Measurements from ENCODE around the gene SERPINB3.
"Not testable (repeated sequence)": the region's sequence is repeated elsewhere in the genome, so short reads cannot be mapped to it uniquely, and the experiment has no call there.

The SERPINB3 gene

GRCh38 chr18:63661750-63662149 lies at the start of gene SERPINB3:
TSS of gene SERPINB3 (minus strand) at chr18:63661893. CDS start at chr18:63661216, 677 bp downstream.
- DNase-seq (ENCODE audit: low read depth in 2 of 2) = not testable (repeated sequence)

GRCh38 chr18:63708650-63709049 lies 47.0 kb upstream of the SERPINB3 start:
- no peak for DNase-seq (ENCODE audit: low read depth in 2 of 2)

- DNase-seq (ENCODE audit: low read depth in 2 of 2) = no peak
Measured at GRCh38 chr18:63707816-63708215, 46.1 kb upstream of the SERPINB3 start.

DNA sequence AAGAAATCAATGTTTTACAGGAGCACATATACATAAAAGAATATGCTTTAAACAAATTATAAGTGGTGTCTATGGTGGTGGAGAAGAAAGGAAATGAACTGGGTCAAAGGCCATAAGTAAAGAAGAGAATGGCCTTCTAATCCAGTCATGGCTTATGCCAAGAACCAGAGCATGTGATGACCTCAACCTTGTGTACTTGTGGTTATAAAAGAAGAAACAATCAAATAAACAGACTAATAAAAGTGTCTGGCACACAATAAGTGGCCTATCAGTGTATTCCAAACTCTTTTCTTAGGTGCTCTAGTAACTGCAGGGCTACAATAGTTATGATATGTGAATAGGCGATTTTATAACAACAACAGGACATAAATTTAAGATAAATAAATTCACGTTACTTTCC lies 43.7 kb upstream of the SERPINB3 start:
- DNase-seq (ENCODE audit: low read depth in 2 of 2) = no peak

DNA sequence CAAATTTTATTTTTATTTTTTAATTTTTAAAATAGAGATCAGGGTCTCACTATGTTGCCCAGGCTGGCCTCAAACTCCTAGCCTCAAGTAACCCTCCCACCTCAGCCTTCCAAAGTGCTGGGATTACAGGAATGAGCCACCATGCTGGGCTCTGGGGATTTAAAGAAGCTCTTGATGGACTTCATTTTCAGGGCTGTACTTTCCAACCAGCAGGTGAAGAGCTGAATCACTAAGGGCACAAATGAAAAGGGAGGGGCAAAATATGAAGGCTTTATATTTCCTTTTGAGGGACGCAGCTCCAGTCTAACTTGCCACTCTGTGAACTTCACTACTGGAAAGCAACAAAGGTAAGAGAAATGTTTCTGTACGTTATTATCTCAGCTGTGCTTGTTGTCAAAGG lies 41.0 kb upstream of the SERPINB3 start, which contains the start of gene SERPINB11:
SERPINB11 (plus strand) TSS at position 301 of the 400 bp plus-strand sequence. CDS start 7,234 bp downstream, outside the sequence.
- DNase-seq (ENCODE audit: low read depth in 2 of 2) = no peak

- no peak for DNase-seq (ENCODE audit: low read depth in 2 of 2)
Measured at GRCh38 chr18:63701952-63702351, 40.3 kb upstream of the SERPINB3 start.

DNA sequence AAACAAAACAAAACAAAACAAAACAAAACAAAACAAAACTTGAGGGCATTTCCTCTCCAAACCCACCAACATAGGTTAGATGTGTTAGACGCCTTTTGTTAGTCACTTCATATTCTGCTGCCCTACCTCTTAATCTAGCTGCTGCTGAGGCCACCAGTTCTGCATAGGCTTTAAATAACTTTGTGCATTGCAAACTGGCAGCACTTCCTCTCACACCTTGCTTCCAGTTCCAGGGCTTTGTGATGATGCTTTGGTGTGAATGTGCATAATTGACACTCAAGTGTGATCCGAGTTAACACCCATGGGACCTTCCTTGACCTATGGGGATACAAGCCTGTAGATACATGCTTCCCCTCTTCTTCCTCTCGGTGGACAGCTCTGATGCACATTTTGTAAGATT lies 38.8 kb upstream of the SERPINB3 start:
- DNase-seq (ENCODE audit: low read depth in 2 of 2) = no peak

DNA sequence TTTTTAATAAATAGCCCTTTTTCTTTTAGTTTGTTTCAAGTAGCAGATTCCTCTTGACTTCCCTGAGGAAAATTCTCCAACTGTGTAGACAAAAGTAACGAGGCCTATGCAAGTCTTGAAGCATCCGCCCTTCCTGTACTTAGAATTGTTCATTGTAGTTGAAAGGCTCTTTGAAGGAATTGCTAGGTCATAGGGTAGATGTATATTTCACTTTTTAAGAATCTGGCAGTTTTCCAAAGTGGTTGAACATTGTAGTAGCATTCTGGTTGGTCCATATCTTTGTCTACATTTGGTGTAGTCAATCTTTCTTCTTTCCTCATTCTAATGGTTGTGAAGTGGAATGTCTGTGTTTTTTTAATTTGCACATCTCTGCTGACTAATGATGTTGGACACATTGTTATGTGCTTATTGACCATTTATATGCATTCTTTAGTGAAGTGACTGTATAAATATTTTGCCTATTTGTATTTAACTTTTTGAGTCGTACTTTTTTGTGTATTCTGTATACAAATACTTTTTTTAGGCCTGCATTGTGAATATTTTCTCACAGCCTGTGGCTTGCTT lies 35.5 kb upstream of the SERPINB3 start:
- no peak for DNase-seq (ENCODE audit: low read depth in 2 of 2)

DNA sequence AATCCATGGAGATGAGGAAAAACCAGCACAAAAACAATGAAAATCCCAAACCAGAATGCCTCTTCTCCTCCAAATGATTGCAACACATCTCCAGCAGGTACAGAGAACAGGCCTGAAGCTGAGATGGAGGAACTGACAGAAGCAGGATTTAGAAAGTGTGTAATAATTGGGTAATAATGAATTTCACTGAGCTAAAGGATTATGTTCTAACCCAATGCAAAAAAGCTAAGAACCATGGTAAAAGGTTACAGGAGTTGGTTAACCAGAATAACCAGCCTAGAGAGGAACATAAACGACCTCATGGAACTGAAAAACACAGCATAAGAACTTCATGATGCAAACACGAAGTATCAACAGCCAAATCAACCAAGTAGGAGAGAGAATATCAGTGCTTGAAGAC lies 27.4 kb upstream of the SERPINB3 start:
- no peak for DNase-seq (ENCODE audit: low read depth in 2 of 2)

- DNase-seq (ENCODE audit: low read depth in 2 of 2) = no peak
Measured at GRCh38 chr18:63686871-63687270, 25.2 kb upstream of the SERPINB3 start.

- no peak for DNase-seq (ENCODE audit: low read depth in 2 of 2)
Measured at GRCh38 chr18:63684718-63685117, 23.0 kb upstream of the SERPINB3 start.

- DNase-seq (ENCODE audit: low read depth in 2 of 2) = no peak
Measured at GRCh38 chr18:63683890-63684289, 22.2 kb upstream of the SERPINB3 start.

DNA sequence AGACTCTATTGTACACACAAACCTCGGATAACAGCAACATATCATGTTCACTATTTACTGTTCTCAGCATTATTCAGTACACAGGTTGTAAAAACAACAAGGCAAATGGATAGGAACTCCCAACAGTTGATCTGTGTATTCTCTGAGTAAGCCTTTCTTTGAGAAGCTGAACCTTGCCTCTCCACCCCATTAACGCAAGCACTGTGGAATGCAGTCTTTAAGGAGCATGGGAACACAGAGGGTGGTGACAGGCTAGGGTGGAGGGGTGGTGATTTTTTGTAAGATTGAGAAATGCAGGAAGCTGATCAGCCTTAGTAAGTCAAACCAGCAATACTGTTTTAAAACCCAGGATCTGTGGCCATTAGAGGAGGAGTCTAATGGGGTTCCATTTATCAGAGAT lies 21.5 kb upstream of the SERPINB3 start:
- DNase-seq (ENCODE audit: low read depth in 2 of 2) = no peak

DNA sequence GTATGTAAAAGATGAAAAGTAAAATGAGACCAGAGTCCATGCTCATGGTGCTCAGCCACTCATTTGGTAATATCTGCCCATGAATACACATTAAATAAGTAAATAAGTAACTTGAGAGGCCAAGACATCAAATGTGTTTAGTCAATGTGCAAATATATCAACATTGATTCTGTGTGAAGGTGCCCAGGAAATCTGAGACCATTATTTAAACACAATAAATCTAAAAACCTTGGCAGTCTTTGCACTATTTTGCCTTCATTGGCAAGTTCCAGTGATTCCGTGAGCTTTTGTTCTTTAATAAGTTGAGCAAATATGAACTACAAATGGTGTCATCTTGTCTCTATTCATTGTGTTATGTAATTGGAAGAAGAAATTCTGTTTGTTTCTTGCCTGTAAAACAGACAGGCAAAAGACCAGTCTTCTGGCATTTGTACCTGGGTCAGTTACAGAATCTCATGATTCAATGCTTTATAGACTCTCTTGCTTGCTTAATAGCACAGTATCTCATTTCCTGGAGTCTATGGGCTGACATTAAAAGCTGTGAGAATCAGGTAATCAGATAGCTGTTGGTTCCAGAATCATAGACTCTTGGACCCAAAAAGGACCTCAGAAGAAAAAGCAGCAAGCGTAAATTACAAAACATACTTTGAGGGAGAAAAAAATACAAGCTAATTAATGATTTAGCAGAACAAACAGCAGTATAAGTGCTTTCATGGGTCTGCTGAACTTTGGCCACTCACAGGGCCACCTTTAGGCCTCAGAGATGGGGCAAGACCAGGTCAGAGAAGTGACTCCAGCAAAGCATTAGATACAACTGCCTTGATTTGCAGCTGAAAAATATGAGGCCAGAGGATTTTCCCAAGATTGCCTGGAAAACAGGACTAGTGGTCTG lies 20.0 kb upstream of the SERPINB3 start:
- no peak for DNase-seq (ENCODE audit: low read depth in 2 of 2)

GRCh38 chr18:63679820-63680606 lies 18.3 kb upstream of the SERPINB3 start:
- no peak for DNase-seq (ENCODE audit: low read depth in 2 of 2)

- DNase-seq (ENCODE audit: low read depth in 2 of 2) = no peak
Measured at GRCh38 chr18:63677500-63678225, 16.0 kb upstream of the SERPINB3 start.

GRCh38 chr18:63676526-63677323 lies 15.0 kb upstream of the SERPINB3 start:
- no peak for DNase-seq (ENCODE audit: low read depth in 2 of 2)

DNA sequence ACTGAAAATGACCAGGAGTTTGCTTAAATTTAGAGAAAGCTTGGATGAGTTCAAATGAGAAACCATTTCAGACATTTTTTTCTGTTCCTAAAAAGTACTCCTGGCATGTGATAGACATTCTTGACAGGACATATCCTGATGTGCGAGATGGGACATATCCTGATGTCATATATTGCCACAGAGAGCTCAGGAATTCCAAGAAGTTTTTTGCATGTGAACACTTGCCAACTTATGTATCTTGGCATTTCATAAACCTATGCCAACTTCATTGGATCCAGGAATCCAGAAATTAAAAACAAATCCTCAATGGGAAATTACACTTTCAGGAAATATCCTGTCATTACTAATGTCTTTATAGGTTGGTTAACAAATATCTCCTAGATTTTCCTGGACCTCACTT lies 2.9 kb upstream of the SERPINB3 start:
- no peak for DNase-seq (ENCODE audit: low read depth in 2 of 2)

GRCh38 chr18:63658920-63659319 lies 2.8 kb downstream of the SERPINB3 start:
- DNase-seq (ENCODE audit: low read depth in 2 of 2) = not testable (repeated sequence)

- DNase-seq (ENCODE audit: low read depth in 2 of 2) = not testable (repeated sequence)
Measured at GRCh38 chr18:63650271-63650670, 11.4 kb downstream of the SERPINB3 start.

DNA sequence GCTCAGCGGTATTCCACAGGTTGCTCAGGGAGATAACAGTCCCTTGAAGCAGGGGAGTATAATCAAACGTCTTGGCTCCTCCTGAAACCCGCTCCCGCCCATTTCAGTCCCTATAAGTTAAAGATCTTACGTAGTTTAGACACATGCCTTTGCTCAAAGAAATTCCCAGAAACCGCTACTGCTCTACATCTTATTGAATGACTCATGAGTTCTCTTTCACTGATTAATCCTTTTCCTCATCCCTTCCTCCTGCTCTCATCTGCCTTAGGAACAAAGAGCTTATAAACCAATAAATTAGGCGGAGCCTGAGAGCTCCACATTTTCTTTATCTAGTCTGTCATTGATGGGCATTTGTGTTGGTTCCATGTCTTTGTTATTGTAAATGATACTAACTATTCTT lies 13.5 kb downstream of the SERPINB3 start:
- DNase-seq (ENCODE audit: low read depth in 2 of 2) = no peak

Data from stimulated activated CD8-positive, alpha-beta memory T cell treated with anti-CD3 and anti-CD28 coated beads, Interleukin-15, amount 100 ng/mL, for 48 hours (primary cell).